Neural cell (in vitro differentiated cells): ENCODE measurements around the gene ABCC3. TPM values are rescaled to one million over a fixed set of nuclear protein-coding genes. Genes with fewer than 3 reads are reported as not detected.

ENCODE experiments used
- H2AFZ ChIP-seq: fragments of 200-600, 300-800 bp; sonication (generic), shearing (Covaris generic); 2 replicates; pipeline ENCODE4 v1.6.0; 2014; ENCODE audit warnings: low read depth, mild to moderate bottlenecking, antibody characterized with exemption, low read length, moderate library complexity
- H3F3A ChIP-seq: fragments of 200-600 bp; shearing (Covaris generic); 2 replicates; pipeline ENCODE4 v1.6.1; 2016; ENCODE audit warnings: mild to moderate bottlenecking, moderate library complexity, mixed read lengths, antibody characterized with exemption, low read length; ENCODE audit not compliant: insufficient read depth, poor library complexity, severe bottlenecking
- H3K27ac ChIP-seq: fragments of 200-600, 300-800 bp; sonication (generic), shearing (Covaris generic); 2 replicates; pipeline ENCODE4 v1.5.1; 2014; ENCODE audit warnings: mild to moderate bottlenecking, low read length, moderate library complexity
- H3K27me3 ChIP-seq: fragments of 300-800, 200-600 bp; sonication (generic), shearing (Covaris generic); 2 replicates; pipeline ENCODE4 v1.6.0; 2014; ENCODE audit warnings: mild to moderate bottlenecking, low read depth, low read length, moderate library complexity; ENCODE audit not compliant: insufficient read depth
- H3K36me3 ChIP-seq: fragments of 300-800, 200-600 bp; sonication (generic), shearing (Covaris generic); 2 replicates; pipeline ENCODE4 v1.5.1; 2014; ENCODE audit warnings: mild to moderate bottlenecking, antibody characterized with exemption, low read length, moderate library complexity; ENCODE audit not compliant: insufficient read depth
- H3K4me2 ChIP-seq: fragments of 300-800, 200-600 bp; sonication (generic), shearing (Covaris generic); 2 replicates; pipeline ENCODE4 v1.6.0; 2014; ENCODE audit warnings: mild to moderate bottlenecking, low read length
- H3K4me3 ChIP-seq: fragments of 300-800, 200-600 bp; sonication (generic), shearing (Covaris generic); 2 replicates; pipeline ENCODE4 v1.5.1; 2014; ENCODE audit warnings: mild to moderate bottlenecking, low read length, moderate library complexity
- H3K79me2 ChIP-seq: fragments of 200-600 bp; shearing (Covaris generic); replicated peaks from 2 replicates; pipeline ENCODE4 v1.6.0; 2014; ENCODE audit warnings: mild to moderate bottlenecking, low read length, moderate library complexity; ENCODE audit not compliant: insufficient read depth
- H3K9ac ChIP-seq: fragments of 300-800, 200-600 bp; sonication (generic), shearing (Covaris generic); 2 replicates; pipeline ENCODE4 v1.6.1; 2016; ENCODE audit warnings: mild to moderate bottlenecking, low read length, mixed read lengths
- H3K9me2 ChIP-seq: fragments of 200-600 bp; shearing (Covaris generic); 2 replicates; pipeline ENCODE4 v1.6.1; 2016; ENCODE audit warnings: mild to moderate bottlenecking, low read length, mixed read lengths; ENCODE audit not compliant: insufficient read depth
- H3K9me3 ChIP-seq: fragments of 200-600, 300-800 bp; sonication (generic), shearing (Covaris generic); 2 replicates; pipeline ENCODE4 v1.6.1; 2016; ENCODE audit warnings: mild to moderate bottlenecking, mixed run types, low read length, moderate library complexity, mixed read lengths
- H4K20me1 ChIP-seq: fragments of 200-600 bp; shearing (Covaris generic); 2 replicates; pipeline ENCODE4 v1.6.1; 2016; ENCODE audit warnings: mild to moderate bottlenecking, mixed run types; ENCODE audit not compliant: insufficient read depth
- EP300 ChIP-seq: fragments of 450-650 bp; conservative IDR thresholded peaks from 2 replicates; pipeline ENCODE4 v1.6.1; 2014; ENCODE audit warnings: antibody characterized with exemption, mild to moderate bottlenecking, moderate library complexity; ENCODE audit not compliant: poor library complexity, severe bottlenecking
- EZH2 ChIP-seq: fragments of 200-600, 300-800 bp; shearing (Covaris generic), sonication (generic); IDR thresholded peaks from 2 replicates; pipeline ENCODE4 v1.6.1; 2014; ENCODE audit warnings: antibody characterized with exemption, low read length, borderline replicate concordance, mild to moderate bottlenecking; ENCODE audit not compliant: insufficient read depth, poor library complexity, severe bottlenecking
- MXI1 ChIP-seq: fragments of 450-650 bp; conservative IDR thresholded peaks from 2 replicates; pipeline ENCODE4 v1.6.1; 2014; ENCODE audit warnings: antibody characterized with exemption, mild to moderate bottlenecking; ENCODE audit not compliant: poor library complexity, severe bottlenecking
- POLR2AphosphoS5 ChIP-seq: IDR thresholded peaks from 2 replicates; pipeline ENCODE4 v1.6.1; 2012
- RAD21 ChIP-seq: fragments of 450-650 bp; conservative IDR thresholded peaks from 2 replicates; pipeline ENCODE4 v1.6.1; 2014; ENCODE audit warnings: antibody characterized with exemption, mild to moderate bottlenecking, moderate library complexity
- SMC3 ChIP-seq: fragments of 450-650 bp; conservative IDR thresholded peaks from 2 replicates; pipeline ENCODE4 v1.6.1; 2014; ENCODE audit warnings: antibody characterized with exemption, mild to moderate bottlenecking, moderate library complexity; ENCODE audit not compliant: poor library complexity
- TAF1 ChIP-seq: IDR thresholded peaks from 2 replicates; pipeline ENCODE4 v1.6.1; 2012; ENCODE audit warnings: low read depth
- polyA plus RNA-seq: library from polyadenylated mRNA; depleted of rRNA; stranded (reverse); fragments of >200 nt; gene quantifications from 2 replicates; pipeline ENCODE4 v1.2.3, GENCODE V29; 2014
- TF ChIP-seq, protein P1 (sequence below): fragments of 450-650 bp; IDR thresholded peaks from 2 replicates; pipeline ENCODE4 v1.5.1; 2014; ENCODE audit warnings: antibody characterized with exemption, mild to moderate bottlenecking, moderate library complexity; ENCODE audit not compliant: poor library complexity, severe bottlenecking
- TF ChIP-seq, protein P2 (sequence below): IDR thresholded peaks from 2 replicates; pipeline ENCODE4 v1.6.1; 2012; ENCODE audit warnings: borderline replicate concordance

The ABCC3 gene
- polyA plus RNA-seq, 1 donor from 2014 or later, result not detected

DNA sequence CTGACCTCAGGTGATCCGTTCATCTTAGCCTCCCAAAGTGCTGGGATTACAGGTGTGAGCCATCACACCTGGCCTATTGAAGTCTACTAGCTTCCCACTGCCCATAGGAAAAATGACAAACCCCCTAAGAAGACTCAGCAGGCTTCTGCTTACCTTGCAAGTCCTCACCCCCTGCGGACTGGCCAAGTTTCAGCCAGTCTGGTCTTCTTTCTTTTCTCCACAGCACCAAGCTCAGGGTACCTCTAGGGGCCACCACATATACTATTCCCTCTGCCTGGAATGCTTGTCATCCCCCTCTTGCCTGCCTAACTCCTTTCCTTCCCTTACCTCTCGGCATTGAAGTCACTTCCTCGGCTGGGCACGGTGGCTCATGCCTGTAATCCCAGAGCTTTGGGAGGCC lies 31.2 kb downstream of the ABCC3 start:
- TF ChIP-seq TAF1 (no peak), RAD21 (no peak), POLR2AphosphoS5 (no peak), SMC3 (no peak), MXI1 (no peak), EP300 (no peak), EZH2 (no peak)
- TF ChIP-seq, protein P1, sequence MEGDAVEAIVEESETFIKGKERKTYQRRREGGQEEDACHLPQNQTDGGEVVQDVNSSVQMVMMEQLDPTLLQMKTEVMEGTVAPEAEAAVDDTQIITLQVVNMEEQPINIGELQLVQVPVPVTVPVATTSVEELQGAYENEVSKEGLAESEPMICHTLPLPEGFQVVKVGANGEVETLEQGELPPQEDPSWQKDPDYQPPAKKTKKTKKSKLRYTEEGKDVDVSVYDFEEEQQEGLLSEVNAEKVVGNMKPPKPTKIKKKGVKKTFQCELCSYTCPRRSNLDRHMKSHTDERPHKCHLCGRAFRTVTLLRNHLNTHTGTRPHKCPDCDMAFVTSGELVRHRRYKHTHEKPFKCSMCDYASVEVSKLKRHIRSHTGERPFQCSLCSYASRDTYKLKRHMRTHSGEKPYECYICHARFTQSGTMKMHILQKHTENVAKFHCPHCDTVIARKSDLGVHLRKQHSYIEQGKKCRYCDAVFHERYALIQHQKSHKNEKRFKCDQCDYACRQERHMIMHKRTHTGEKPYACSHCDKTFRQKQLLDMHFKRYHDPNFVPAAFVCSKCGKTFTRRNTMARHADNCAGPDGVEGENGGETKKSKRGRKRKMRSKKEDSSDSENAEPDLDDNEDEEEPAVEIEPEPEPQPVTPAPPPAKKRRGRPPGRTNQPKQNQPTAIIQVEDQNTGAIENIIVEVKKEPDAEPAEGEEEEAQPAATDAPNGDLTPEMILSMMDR, result no peak
- TF ChIP-seq, protein P2, sequence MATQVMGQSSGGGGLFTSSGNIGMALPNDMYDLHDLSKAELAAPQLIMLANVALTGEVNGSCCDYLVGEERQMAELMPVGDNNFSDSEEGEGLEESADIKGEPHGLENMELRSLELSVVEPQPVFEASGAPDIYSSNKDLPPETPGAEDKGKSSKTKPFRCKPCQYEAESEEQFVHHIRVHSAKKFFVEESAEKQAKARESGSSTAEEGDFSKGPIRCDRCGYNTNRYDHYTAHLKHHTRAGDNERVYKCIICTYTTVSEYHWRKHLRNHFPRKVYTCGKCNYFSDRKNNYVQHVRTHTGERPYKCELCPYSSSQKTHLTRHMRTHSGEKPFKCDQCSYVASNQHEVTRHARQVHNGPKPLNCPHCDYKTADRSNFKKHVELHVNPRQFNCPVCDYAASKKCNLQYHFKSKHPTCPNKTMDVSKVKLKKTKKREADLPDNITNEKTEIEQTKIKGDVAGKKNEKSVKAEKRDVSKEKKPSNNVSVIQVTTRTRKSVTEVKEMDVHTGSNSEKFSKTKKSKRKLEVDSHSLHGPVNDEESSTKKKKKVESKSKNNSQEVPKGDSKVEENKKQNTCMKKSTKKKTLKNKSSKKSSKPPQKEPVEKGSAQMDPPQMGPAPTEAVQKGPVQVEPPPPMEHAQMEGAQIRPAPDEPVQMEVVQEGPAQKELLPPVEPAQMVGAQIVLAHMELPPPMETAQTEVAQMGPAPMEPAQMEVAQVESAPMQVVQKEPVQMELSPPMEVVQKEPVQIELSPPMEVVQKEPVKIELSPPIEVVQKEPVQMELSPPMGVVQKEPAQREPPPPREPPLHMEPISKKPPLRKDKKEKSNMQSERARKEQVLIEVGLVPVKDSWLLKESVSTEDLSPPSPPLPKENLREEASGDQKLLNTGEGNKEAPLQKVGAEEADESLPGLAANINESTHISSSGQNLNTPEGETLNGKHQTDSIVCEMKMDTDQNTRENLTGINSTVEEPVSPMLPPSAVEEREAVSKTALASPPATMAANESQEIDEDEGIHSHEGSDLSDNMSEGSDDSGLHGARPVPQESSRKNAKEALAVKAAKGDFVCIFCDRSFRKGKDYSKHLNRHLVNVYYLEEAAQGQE, result no peak
- Histone ChIP-seq H3K27me3 (no peaks in the 10 kb centered on the region), H2AFZ (no peak overlapping the region), H3F3A (no peaks in the 10 kb centered on the region), H3K4me2 (no peak overlapping the region), H3K9me2 (no peaks in the 10 kb centered on the region), H3K36me3 (no peaks in the 10 kb centered on the region), H3K9ac (no peak overlapping the region), H3K4me3 (no peak overlapping the region), H3K27ac (no peak overlapping the region), H3K9me3 (no peaks in the 10 kb centered on the region), H3K79me2 (no peaks in the 10 kb centered on the region), H4K20me1 (no peaks in the 10 kb centered on the region)

DNA sequence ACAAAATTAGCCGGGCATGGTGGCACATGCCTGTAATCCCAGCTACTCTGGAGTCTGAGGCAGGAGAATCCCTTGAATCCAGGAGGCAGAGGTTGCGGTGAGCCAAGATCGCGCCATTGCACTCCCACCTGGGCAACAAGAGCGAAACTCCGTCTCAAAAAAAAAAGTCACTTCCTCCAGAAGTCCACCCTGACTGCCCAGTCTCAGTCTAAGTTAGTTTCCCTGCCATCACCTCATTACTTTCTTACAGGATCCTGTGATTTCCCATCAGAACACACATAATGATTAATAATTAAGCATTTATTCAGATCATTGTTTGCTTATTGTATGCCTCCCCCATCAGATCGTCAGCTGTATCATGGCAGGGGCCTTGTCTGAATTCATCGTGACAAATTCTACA lies 31.6 kb downstream of the ABCC3 start:
- H4K20me1 ChIP-seq, result no peaks in the 10 kb centered on the region
- TF ChIP-seq SMC3, result no peak
- H2AFZ ChIP-seq, result no peak overlapping the region
- H3K27me3 ChIP-seq, result no peaks in the 10 kb centered on the region
- no peaks in the 10 kb centered on the region for H3K9me2 ChIP-seq
- H3K79me2 ChIP-seq, result no peaks in the 10 kb centered on the region
- no peaks in the 10 kb centered on the region for H3K36me3 ChIP-seq
- H3K9ac ChIP-seq, result no peak overlapping the region
- H3F3A ChIP-seq, result no peaks in the 10 kb centered on the region
- no peak overlapping the region for H3K27ac ChIP-seq
- no peak overlapping the region for H3K4me2 ChIP-seq
- H3K4me3 ChIP-seq, result no peak overlapping the region
- no peaks in the 10 kb centered on the region for H3K9me3 ChIP-seq
